ENCODE results near the gene GAD1.

DNA sequence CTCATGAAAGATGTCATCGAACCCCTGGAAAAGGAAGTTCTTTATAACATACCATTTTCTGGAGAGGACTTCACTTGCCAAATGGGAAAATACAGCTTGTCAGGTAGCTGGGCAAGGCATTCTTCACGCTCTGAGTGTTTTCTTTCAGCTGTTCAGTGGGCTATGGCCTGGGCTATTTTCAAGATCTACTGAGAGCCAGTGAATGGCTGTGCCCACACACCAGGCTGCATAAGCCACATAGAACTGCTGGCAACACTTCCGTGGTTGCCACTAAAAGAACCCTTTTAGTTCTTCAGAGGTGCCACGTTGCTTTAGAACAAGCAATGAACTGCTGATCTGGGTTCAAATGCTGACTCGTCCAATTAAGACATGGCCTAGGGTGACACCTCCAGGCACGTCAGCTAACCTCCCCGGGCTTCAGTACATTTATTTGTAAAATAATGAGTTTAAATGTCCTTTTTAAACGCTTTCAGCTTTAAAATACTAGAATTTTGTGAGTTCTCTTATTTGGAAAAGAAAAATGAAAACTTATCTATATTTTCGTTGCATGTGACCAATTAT lies 75.8 kb downstream of the GAD1 start:
- TF ChIP-seq, protein P1, sequence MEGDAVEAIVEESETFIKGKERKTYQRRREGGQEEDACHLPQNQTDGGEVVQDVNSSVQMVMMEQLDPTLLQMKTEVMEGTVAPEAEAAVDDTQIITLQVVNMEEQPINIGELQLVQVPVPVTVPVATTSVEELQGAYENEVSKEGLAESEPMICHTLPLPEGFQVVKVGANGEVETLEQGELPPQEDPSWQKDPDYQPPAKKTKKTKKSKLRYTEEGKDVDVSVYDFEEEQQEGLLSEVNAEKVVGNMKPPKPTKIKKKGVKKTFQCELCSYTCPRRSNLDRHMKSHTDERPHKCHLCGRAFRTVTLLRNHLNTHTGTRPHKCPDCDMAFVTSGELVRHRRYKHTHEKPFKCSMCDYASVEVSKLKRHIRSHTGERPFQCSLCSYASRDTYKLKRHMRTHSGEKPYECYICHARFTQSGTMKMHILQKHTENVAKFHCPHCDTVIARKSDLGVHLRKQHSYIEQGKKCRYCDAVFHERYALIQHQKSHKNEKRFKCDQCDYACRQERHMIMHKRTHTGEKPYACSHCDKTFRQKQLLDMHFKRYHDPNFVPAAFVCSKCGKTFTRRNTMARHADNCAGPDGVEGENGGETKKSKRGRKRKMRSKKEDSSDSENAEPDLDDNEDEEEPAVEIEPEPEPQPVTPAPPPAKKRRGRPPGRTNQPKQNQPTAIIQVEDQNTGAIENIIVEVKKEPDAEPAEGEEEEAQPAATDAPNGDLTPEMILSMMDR (conservative IDR thresholded peaks at IDR 0.05 in 1 of 2, IDR thresholded peaks at IDR 0.05 in 1 of 2; ENCODE audit: extremely low read depth in 1 of 2, insufficient read depth in 1 of 2, low read depth in 1 of 2, low read length in 2 of 2), result no peak
- no peak for TF ChIP-seq EZH2 (IDR thresholded peaks at IDR 0.05; ENCODE audit: borderline replicate concordance, low read length)

Measured in mammary epithelial cell (primary cell).